Neuron (in vitro differentiated cells): ENCODE data around the gene CLEC6A.

Source experiments
- H2AFZ ChIP-seq: one replicate; pipeline ENCODE4 v1.6.1; 2013; ENCODE audit warnings: low read depth, mild to moderate bottlenecking, inconsistent platforms, low read length, moderate library complexity
- H3K27me3 ChIP-seq: one replicate; pipeline ENCODE4 v1.6.1; 2013; ENCODE audit warnings: low read length; ENCODE audit not compliant: insufficient read depth
- H3K36me3 ChIP-seq: one replicate; pipeline ENCODE4 v1.6.1; 2013; ENCODE audit warnings: low read length; ENCODE audit not compliant: insufficient read depth
- H3K4me1 ChIP-seq: one replicate; pipeline ENCODE4 v1.6.1; 2013; ENCODE audit warnings: low read length; ENCODE audit not compliant: insufficient read depth
- H3K4me3 ChIP-seq: 2 replicates; pipeline ENCODE4 v1.5.1; 2013; ENCODE audit warnings: mild to moderate bottlenecking, low read length, moderate library complexity
- H3K9me3 ChIP-seq: one replicate; pipeline ENCODE4 v1.6.1; 2013; ENCODE audit warnings: low read length

The CLEC6A gene

DNA sequence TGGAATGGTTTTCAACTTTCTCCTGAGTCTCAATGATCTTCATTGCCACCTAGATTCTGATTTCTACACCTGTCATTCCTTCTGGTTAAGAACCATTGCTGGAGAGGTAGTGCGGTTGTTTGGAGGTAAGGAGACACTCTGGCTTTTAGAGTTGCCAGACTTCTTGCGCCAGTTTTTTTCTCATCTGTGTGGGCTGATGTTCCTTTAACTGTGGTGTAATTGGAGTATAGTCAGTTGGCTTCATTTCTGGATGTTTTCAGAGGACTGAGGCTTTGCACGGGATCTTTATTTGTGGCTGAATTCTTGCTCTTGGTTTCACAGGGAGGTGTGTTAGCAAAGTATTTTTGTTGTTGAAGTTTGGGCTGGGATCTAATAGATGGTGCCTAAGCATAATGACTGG is 51.8 kb downstream of the CLEC6A start:
- no peak overlapping the region for H2AFZ ChIP-seq
- no peaks in the 10 kb centered on the region for H3K9me3 ChIP-seq
- H3K36me3 ChIP-seq: no peaks in the 10 kb centered on the region
- H3K4me1 ChIP-seq: peaks cover 5% of the 10 kb centered on the region
- H3K4me3 ChIP-seq: no peak overlapping the region
- H3K27me3 ChIP-seq: no peaks in the 10 kb centered on the region

GRCh38 chr12:8508223-8508622 is 52.5 kb downstream of the CLEC6A start:
- H3K4me3 ChIP-seq: no peak overlapping the region
- H3K36me3 ChIP-seq: no peaks in the 10 kb centered on the region
- no peaks in the 10 kb centered on the region for H3K9me3 ChIP-seq
- no peaks in the 10 kb centered on the region for H3K27me3 ChIP-seq
- H2AFZ ChIP-seq: peak overlapping the region; percentile 13
- peaks cover 5% of the 10 kb centered on the region for H3K4me1 ChIP-seq

- peaks cover 2% of the 10 kb centered on the region for H3K27me3 ChIP-seq
- no peak overlapping the region for H2AFZ ChIP-seq
Measured at GRCh38 chr12:8508910-8509841, 53.4 kb downstream of the CLEC6A start.

GRCh38 chr12:8513256-8513655 is 57.5 kb downstream of the CLEC6A start, which contains the start of gene CLEC4D:
Gene CLEC4D, plus strand, starts transcription at chr12:8513503. Its CDS starts 230 bp downstream, at chr12:8513733.
- H3K9me3 ChIP-seq: no peaks in the 10 kb centered on the region
- no peak within 1 kb of the TSS for H3K4me3 ChIP-seq
- H3K27me3 ChIP-seq: peaks cover 2% of the 10 kb centered on the region
- H3K36me3 ChIP-seq: no peaks in the 10 kb centered on the region
- peaks cover 2% of the 10 kb centered on the region for H3K4me1 ChIP-seq
- H2AFZ ChIP-seq: no peak within 1 kb of the TSS

More at GRCh38 chr12:8508910-8509841, 53.4 kb downstream of the CLEC6A start:
- Histone ChIP-seq H3K4me1 (peaks cover 5% of the 10 kb centered on the region), H3K4me3 (no peak overlapping the region), H3K36me3 (no peaks in the 10 kb centered on the region), H3K9me3 (no peaks in the 10 kb centered on the region)

DNA sequence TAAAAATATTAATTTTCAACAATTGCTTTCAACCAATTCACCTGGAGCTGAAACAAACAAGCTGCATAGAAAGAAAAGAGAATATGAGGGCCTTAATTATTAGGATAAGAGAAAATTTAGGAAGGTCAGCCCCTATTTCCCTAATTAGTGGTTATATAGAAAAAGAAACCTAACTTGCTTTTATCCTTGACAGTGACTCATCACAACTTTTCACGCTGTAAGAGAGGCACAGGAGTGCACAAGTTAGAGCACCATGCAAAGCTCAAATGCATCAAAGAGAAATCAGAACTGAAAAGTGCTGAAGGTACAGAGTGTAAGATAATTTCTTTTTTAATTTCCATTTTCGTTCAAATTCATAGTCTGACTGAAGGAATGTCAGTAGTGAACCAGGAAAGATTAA is 62.2 kb downstream of the CLEC6A start:
- peaks cover 2% of the 10 kb centered on the region for H3K27me3 ChIP-seq

DNA sequence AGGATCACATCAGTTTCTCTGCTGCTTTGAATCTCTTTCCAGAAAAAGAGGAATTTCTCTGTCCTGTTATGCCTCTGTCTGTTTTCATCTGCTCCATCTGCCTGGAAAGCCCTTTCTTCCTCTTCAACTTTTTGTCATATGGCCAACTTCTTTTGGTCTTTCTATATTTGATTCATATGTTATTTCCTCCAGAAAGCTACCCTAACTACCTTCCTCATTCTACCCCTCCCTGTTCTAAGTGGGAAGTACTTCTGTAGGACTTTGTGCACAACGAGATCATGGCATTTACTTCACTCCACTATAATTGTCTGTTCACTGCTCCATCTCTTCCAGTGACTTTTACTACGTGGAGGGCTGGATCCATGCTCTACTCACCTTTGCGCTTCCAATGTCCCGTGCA is 63.4 kb downstream of the CLEC6A start:
- Histone ChIP-seq H2AFZ (no peak overlapping the region), H3K36me3 (no peaks in the 10 kb centered on the region), H3K4me3 (no peak overlapping the region), H3K9me3 (no peaks in the 10 kb centered on the region), H3K4me1 (no peaks in the 10 kb centered on the region), H3K27me3 (no peaks in the 10 kb centered on the region)

More for the DNA sequence above, 62.2 kb downstream of the CLEC6A start:
- H3K4me3 ChIP-seq: no peak overlapping the region
- H3K4me1 ChIP-seq: no peaks in the 10 kb centered on the region
- H2AFZ ChIP-seq: no peak overlapping the region
- H3K36me3 ChIP-seq: no peaks in the 10 kb centered on the region
- no peaks in the 10 kb centered on the region for H3K9me3 ChIP-seq

DNA sequence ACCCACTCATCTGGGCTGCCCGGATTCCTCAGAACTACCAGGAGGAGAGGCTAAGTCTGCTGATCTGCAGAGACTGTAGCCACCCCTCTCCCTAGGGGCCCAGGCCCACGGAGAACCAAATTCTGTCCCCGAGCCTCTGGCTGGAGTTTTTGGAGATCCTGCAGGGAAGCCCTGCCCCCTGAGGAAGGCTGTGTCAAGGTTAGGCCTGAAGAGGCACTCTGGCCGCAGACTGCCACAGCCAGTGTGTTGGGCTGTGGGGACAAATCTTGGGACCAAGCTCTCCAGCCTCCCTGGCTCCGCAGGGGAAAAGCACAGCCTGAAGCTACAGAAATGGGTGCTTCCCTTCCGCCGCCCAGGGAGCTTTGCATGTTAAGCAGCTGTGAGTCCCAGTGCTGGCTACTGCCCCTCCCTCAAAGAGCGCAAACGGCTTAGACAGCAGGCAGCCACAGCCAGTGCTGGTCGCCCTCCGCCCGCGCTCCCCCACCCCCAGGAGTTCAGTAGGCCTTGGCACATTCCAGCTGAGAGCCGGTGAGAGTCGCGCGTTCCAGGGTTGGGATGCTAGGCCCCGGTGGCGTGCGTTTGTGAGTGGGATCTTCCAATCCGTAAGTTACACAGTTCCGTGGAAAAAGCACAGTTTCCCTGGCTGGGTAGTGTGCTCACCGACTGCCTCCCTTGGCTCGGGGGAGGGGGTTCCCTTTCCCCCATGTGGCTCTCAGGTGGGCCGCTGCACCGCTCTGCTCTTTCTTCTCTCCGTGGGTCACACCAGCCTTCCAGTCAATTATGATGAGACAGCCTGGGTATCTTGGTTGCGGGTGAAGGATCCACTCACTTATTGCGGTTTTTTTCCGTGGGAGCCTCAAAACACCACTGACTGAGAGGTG is 71.7 kb downstream of the CLEC6A start:
- no peaks in the 10 kb centered on the region for H3K4me1 ChIP-seq
- H3K9me3 ChIP-seq: no peaks in the 10 kb centered on the region
- H3K36me3 ChIP-seq: no peaks in the 10 kb centered on the region
- H3K4me3 ChIP-seq: no peak overlapping the region
- H2AFZ ChIP-seq: no peak overlapping the region
- no peaks in the 10 kb centered on the region for H3K27me3 ChIP-seq
